DMS53 treated with DMSO at 0.1 percent for 48 hours (cell line): ENCODE results near the gene HSPA12B.

Source experiments
- DNase-seq: peaks from one replicate; lab custom pipeline; 2025; ENCODE audit not compliant: unreplicated experiment; lab: John Stamatoyannopoulos, UW

Gene HSPA12B

DNA sequence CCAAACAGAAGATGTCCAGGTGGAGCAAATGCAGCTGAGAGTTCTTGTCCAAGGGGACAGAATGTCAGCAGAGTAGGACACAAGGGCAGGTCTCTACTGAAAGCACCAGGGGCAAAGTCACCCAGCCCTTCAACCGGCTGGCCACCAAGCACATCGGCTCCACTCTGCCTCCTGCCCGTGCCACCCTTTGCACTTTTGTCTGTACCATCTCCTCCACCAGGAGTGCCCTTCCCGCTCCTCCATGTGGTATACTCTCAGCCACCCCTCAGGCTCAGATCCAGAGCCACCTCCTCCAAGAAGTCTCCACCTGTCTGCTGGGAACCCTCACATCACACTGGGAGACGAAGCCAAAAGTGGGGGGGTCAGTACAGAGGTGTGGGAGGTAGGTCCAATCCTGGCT is 4.1 kb upstream of the HSPA12B start:
- DNase-seq: no peak

DNA sequence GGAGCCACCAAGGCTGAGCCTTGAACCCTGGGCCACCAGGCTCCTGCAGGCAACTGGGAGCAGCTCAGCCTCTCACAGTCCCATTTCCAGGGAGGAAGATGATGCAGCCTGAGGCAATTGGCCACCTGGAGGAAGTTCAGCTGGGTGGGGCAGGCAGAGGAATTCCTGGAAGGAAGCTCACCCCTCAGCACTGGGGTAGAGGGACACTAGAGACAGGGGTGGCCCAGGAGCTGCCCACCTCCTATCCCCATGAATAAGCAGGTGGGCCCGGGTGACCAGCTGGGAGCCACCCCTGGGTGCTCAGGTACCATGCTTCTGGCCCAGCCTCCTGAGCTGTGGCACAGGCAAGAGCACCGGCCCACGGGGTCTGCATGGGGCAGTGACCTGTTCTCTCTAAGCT is 3.6 kb upstream of the HSPA12B start:
- DNase-seq: no peak

DNA sequence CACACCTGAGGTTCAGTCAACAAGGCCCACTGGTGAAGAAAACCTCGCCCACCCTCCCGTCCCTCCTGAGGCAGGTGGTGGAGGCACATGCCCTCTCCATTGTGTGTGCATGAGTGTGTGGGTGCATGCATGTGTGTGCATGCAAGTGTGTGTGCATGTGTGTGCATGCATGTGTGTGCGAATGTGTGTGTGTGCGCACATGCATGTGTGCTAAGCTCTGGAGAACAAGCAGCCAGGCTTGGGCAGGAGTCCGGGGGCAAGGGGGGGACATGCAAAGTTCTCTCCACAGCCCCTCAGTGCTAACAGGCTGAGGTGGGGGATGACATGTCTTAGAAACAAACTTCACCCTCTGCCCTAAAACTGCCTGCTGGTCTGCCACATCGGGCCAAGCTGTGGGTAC is 3.1 kb upstream of the HSPA12B start:
- DNase-seq: no peak

DNA sequence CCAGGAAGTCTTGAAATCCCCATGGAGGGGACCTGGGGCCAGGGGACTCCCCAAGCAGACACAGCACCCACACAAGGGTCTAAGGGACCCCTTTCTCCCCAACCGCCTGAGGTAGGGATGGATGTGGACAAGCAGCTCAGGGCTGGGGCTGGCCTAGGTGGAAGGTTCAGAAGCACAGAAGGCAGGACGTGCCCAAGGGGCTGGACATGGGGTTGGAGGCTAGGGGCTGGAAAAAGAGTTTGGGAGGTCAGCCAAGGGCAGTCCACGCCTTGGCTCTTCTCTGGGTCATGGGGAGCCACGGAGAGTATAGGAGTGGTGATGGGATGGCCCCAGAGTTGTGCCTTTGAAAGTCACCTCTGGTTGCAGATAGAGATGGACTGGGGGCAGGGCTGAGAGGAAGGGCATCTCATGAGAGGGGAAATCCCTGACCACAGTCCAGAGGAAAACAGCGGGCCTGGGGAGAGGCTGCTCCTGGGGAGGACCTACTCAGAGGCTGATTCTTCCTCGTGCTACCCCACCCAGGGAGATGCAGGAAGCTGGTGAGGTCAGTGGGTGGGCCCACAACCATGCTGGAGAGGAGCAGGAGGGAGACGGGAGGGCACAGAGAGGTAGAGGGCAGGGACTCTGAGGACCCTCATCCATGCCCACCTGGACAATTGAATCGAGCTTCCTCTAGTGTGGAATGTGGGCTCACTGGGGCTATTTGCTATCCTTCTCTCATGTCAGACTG is 2.5 kb upstream of the HSPA12B start:
- DNase-seq: no peak

DNA sequence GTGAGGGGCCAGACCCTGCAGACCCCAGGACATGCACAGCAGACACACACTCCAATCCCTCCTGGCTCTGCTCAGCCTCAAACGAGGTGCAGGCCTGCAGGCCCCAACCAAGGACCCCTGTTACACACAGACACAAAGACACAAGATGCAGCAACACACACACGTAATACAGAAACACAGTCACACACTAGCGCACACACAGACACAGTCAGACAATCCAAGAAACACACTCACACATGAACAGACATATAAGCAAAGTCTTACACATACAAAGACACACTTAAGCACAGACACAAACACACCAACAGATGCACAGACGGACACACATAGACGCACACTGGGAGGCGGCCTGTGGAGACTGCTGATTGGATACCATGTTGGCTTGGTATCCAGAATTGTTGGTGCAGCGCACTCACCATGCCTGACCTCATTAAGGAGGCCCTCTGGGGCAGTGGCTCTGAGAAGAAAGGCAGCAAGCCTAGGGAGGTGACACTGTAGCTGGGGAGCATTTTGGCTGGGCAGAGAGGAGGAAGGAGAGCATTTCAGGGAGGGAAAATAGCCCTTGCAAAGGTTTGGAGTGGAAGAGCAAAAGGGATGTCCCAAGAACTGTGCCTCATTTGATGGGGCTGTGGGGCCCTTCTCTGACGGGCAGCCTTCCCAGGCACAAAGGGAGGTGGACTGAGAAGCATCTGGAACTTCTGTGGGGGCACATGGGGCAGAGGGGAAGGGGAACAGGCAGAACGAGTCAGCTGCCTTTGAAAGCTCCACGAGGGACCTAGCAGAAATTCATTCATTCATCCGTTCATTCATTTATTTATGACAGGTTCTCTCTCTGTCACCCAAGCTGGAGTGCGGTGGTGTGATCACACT is 1.4 kb upstream of the HSPA12B start:
- no peak for DNase-seq

DNA sequence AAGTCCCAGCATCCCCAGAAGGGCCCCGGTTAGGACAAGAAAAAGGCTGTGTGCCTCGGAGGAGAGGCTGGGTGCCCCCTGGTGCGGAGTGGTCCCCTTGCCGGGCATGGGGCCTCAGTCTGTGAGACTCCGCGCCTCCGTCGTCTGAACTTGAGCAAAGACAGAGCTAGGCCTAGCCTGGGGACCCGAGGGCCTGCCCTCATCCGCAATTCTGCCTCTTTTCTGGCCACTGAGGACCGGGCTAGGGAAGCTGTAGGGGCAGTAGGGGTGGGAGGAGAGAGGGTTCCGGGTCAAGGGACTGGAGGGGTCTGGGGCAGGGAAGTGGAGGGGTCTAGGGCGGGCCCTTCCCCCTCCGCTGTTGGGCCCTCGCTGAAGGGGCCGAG is 550 bp upstream of the HSPA12B start:
- DNase-seq: no peak

DNA sequence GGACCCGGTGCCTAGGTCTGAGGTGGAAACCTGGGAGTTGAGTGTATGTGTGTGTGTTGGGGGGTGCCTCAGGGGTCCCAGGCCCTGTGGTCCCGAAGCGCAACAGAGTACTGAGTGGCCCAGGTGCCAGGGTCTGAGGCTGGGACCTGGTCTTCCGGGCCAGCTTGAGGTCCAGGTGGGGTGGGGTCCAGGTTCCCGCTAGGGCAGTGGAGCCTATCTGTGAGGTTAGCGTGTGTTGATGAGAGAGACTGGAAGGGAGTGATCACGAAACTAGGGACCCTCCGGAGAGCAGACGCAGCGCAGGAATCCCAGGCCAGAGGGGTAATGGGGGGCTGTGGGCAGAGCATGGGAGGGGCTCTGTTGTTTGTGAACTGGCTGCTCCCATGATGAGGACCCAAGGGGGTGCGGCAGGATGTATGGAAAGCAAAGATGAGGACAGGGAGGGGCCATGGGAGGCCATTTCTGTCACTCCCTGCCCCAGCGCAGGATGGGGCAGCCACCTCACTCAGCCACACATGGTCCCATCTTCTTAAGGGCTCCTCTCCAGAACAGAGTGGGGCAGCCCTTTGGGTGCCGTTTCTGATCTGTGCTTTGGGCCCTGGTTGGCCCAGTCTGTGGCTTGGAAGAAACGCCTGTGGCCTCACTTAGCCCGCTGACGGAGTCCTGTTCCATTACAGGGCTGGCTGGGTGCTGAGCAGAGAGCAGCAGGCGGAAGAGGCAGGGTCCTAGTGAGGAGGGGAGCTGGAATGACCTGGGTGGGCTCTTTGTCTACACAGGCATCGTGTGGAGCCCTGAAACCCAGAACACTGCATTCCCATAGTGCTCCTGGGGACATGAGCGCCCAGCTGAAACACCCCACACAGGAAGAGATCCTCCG is 872 bp downstream of the HSPA12B start:
- no peak for DNase-seq

DNA sequence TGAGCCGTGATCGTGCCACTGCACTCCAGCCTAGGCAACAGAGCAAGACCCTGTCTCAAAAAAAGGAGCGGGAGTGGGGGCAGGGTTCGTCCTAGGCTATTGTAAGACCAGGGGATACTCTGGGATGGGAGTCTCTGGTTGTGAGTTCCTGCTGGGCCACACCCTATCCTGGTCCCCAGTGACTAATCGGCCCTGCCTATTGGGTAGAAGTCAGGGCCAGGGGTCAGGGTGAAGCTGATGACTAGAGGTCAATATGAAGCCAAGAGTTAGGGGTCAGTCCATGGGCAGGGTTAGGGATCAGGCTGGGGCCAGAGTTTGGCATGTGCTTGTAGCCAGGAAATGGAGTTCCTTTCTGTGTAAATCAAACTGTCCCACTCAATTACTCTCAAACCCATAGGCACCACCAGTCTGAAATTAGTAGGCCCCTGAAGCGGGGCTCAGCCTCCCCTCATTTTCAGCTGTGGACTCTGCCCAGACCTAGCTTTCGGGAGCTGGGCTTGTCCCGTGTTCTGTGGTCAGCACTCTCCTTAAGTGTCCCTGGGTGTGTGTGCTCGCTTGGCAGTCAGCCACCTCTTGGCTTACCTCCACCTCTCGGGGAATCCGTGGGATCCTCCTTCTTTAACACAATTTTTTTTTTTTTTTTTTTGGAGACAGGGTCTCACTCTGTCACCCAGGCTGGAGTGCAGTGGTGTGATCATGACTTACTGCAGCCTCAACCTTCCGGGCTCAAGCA is 1.8 kb downstream of the HSPA12B start:
- DNase-seq: no peak

DNA sequence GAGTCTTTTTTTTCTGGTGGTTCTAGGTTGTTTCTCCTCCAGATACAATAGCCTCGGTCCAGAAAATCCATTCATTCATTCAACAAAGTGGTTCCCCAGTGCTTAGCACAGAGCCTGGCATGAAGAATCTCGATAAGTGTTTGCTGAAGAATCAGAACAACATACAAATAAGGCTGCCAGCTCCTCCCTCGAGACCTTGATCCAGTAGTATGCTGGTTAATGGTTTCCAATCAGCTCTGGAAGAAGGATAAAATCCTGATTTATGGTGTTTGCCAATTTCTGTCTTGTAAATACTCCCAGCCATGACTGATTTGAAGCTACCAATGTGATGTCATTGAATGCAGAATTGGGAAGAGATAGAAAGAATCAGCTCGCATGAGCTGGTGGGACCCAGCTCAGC is 3.3 kb downstream of the HSPA12B start:
- DNase-seq: no peak

DNA sequence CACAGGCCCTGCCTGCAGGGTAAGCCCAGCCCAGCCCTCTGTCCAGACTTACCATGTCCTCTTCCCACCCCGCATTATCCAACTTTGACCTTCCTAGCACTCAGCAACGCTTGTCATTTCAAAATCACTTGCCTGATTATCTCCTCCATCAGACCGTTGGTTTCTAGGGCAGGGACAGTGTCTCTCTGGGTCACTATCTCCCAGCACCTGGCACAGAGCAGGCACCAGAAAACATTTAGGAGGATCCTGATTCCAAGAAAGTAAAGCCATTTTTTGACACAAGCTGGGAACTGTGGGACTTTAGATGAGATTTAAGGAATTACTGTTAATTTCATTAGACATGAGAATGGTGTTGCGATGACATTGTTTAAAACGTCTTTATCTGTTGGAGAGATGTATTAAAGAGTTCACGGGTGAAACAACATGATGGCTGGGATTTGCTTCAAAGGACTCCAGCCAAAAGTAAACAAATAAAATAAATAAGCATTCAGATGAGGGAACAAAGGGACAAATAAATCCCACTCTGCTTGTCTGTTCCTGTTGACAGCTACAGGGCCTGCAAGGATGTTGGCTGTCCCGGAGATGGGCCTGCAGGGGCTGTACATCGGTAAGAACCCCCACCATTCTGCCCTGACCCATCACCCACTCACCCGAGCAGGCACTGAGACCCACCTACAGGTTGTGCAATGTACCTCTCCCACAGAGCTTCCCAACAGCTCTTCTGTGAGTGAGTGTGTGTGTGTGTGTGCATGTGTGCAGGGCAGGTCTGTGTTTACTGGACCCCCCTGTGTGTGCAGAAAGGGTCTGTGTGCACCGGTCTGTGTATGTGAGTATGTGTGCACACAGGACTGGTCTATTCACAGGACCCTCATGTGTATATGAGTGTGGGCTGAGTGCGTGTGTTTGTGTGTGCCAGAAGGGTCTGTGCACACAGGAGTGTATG is 5.9 kb downstream of the HSPA12B start:
- no peak for DNase-seq

DNA sequence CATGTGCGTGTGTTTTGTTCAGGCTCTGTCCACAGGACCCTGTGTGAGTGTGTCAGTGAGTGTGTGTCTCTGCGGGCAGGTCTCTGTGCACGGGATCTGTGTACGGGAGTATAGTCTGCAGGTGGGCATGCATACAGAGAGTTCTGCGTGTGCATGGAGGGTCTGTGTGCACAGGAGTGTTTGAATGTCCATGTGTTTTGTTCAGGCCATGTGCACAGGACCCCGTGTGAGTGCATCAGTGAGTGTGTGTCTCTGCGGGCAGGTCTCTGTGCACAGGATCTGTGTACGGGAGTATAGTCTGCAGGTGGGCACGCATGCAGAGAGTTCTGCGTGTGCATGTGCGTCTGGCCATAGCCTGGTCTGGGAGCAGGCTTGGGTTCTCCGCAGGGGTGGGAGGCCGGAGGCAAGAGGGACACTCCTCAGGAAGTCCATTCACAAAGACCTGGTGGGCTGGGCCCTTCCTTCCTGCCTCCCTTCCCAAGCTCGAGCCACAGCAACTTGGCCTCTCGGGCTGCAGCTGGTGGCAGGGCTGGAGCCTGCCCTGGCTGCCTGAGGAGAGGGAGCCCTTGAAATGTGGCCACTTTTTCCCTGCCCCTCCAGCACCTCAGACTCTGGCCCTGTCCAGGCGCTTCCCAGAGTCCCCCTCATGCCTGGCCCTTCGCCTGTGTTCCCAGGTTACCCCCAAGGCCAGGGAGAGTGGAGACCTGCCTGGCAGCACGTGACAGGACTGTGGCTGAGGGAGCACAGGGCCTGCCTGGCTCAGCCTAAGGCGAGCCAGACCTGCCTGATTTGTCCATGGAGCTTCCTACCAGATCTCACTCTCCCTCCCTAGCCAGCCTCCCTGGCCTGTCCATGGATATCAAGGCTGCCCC is 6.8 kb downstream of the HSPA12B start:
- no peak for DNase-seq

DNA sequence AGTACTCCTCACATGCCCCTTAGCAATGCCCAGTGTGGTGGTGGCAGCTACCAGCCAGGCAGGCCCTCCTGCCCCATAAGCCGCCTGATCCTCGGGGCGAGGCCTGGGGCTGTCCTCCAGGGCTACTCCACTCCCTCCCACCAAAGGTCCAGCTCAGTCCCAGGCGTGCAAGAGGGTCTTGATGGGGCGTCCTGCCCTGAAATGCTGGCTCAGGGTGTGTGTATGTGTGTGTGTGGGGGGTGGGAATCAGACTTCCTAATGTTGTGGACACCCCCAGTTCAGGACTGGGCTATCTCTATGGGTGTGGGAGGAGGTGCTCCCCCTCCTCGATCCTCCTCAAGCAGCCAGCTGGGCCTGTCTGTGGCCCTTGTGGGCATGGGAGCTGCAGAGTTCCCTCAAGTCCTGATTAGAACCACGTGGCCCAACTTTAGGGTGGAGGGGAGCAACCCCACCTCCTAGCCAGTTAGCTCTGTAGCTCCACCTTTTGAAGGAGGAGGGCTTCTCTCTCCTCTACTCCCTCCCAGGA is 7.5 kb downstream of the HSPA12B start:
- no peak for DNase-seq

DNA sequence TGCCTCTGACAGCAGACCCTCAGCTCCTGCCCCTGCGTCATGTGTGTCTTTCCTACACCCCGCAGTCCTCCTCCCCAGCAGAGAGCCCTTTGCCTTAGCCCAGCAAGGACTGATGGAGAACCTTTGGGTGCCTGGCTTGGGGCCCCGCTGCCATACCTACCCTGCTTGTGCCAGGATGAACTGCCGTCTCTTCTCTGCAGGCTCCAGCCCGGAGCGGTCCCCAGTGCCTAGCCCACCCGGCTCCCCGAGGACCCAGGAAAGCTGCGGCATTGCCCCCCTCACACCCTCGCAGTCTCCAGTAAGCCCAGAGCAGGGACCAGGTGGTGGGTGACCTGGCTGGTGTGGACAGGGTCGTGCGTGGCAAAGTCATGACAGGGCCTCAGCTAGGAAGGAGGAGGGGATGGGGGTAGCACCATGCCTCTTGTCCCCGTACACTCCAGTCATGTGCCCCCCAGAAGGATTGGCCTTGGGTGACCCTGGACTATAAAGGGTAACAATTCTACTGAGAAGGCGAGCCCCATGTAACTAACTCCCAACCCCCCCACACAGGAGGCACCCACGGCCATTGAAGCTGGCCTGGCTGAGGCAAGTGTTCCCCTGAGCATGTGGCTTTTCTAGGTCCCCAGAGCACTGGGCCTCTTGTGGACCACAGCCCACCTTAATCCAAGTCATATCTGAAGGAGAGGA is 8.3 kb downstream of the HSPA12B start:
- no peak for DNase-seq

DNA sequence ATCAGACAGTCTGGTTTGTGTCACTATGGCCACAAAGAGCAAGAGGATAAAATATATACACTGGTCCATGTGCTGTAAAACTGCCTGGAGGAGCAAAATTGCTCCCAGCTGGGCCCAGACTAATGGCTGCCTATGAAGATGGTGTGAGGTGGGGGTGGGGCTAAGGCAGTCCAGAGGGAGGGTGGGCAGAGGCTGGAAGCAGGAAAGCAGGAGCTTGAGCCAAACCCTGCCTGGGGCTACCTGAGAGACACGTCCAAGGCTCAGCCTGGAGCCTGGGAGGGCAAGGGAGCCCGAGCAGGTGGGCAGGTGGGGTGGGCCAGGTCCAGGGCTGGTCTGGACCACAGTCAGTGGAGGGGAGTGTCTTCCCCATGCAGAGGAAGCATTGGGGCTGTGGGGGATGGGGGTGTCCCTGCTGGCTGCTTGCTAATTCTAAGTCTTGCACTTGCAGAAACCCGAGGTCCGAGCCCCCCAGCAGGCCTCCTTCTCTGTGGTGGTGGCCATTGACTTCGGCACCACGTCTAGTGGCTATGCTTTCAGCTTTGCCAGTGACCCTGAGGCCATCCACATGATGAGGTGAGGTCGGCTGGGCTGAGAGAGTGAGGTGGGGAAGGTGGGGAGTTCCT is 9.5 kb downstream of the HSPA12B start:
- no peak for DNase-seq

DNA sequence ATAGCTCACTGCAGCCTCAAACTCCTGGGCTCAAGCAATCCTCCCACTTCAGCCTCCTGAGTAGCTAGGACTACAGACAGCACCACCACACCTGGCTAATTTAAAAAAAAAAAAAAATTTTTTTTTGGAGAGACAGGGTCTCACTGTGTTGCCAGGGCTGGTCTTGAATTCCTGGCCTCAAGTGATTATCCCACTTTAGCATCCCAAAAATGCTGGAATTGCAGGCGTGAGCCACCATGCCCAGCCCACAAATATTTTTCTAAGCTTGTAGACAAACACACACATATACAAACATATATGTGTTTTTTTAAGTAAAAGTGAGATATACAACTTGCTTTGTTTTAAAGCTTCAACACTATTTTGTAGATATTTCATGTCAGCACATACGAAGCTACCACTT is 10.8 kb downstream of the HSPA12B start:
- no peak for DNase-seq

DNA sequence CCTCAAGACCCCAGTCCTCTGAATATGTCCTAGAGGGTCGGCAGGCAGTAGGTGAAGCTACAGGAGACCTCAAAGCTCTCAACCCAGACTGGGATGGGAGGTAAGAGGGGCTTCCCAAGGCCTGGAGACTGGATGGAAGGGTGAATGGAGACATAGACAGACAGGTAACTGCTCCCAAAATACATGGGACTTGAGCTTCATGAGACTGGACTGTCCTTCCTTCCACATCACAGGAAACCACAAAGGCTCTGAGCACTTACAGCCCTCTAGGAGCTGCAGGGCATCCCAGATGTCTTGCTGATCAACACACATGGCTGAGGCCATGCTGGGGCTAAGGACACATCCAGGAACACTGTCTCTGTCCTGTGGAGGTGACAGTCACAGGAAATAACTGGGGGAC is 11.6 kb downstream of the HSPA12B start:
- no peak for DNase-seq

DNA sequence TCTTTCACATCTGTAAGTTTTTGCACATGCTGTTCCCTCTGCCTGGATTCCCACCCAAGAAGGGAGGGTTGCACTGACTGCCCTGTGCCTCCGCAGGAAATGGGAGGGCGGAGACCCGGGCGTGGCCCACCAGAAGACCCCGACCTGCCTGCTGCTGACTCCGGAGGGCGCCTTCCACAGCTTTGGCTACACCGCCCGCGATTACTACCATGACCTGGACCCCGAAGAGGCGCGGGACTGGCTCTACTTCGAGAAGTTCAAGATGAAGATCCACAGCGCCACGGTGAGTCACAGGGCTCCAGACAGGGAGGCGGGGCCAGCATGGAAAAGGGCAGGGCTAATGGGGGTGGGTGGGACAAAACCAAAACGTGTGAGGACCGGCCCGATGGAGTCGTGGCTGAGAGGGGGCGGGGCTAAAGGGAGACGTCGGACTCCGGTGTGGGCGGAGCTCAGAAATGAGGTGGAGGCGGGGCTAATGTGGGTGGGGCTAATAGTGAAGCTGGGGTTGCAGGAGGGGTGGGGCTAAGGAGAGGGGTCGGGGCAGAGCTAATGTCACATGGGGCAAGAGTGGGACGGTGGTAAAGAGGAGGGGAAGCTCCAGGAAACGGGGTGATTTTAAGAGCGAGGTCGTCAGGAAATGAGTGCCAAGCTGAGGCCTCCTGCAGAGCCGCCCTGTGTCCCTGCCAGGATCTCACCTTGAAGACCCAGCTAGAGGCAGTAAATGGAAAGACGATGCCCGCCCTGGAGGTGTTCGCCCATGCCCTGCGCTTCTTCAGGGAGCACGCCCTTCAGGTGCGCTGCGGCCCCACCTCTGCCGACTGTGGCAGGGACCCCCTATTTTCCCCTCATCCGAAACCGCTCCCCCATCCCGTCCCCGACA is 12.6 kb downstream of the HSPA12B start:
- peak; percentile 60 for DNase-seq
